Brain pericyte (primary cell): ENCODE data around the gene PLAGL1.

ENCODE experiments used
- DNase-seq: peaks from one replicate; pipeline ENCODE4 v3.0.0-alpha.2; 2012; ENCODE audit warnings: low read depth, low spot score

The PLAGL1 gene

GRCh38 chr6:143966312-143966711, 41.7 kb downstream of the PLAGL1 start:
- no peak for DNase-seq

- no peak for DNase-seq
Observed at GRCh38 chr6:143965503-143966171, 42.4 kb downstream of the PLAGL1 start.

- DNase-seq: no peak
Observed at GRCh38 chr6:143964674-143965081, 43.4 kb downstream of the PLAGL1 start.

- DNase-seq: no peak
Observed at GRCh38 chr6:143963158-143963919, 44.7 kb downstream of the PLAGL1 start.

GRCh38 chr6:143961886-143962878, 45.9 kb downstream of the PLAGL1 start:
- no peak for DNase-seq

- DNase-seq: no peak
Observed at GRCh38 chr6:143961066-143961465, 47.0 kb downstream of the PLAGL1 start.

- DNase-seq: no peak
Observed at GRCh38 chr6:143959927-143960326, 48.1 kb downstream of the PLAGL1 start.

- no peak for DNase-seq
Observed at GRCh38 chr6:143958839-143959399, 49.1 kb downstream of the PLAGL1 start.

- DNase-seq: no peak
Observed at GRCh38 chr6:143957679-143958274, 50.3 kb downstream of the PLAGL1 start.

GRCh38 chr6:143955971-143956370, 52.1 kb downstream of the PLAGL1 start:
- DNase-seq: no peak

GRCh38 chr6:143953922-143954321, 54.1 kb downstream of the PLAGL1 start:
- no peak for DNase-seq

GRCh38 chr6:143952947-143953701, 54.9 kb downstream of the PLAGL1 start:
- no peak for DNase-seq

GRCh38 chr6:143952060-143952778, 55.8 kb downstream of the PLAGL1 start:
- no peak for DNase-seq

- no peak for DNase-seq
Observed at GRCh38 chr6:143950875-143951274, 57.2 kb downstream of the PLAGL1 start.

GRCh38 chr6:143949962-143950361, 58.1 kb downstream of the PLAGL1 start:
- no peak for DNase-seq

GRCh38 chr6:143949535-143949934, 58.5 kb downstream of the PLAGL1 start:
- no peak for DNase-seq

- DNase-seq: no peak
Observed at GRCh38 chr6:143948208-143948607, 59.9 kb downstream of the PLAGL1 start.

- DNase-seq: no peak
Observed at GRCh38 chr6:143941852-143942627, 66.0 kb downstream of the PLAGL1 start.

GRCh38 chr6:143940011-143940597, 68.0 kb downstream of the PLAGL1 start:
- no peak for DNase-seq
